ENCODE data around the gene LRRTM2.
A peak's percentile ranks its signal among the peaks of the same experiment; 100 is the strongest.

Gene LRRTM2

GRCh38 chr5:138913773-138914172 lies 38.6 kb upstream of the LRRTM2 start:
- ChIA-PET CTCF (no interaction called here), POLR2A (no interaction called here)
- no peak for TF ChIP-seq CTCF (IDR thresholded peaks at IDR 0.05; ENCODE audit: insufficient read depth, low read length, missing control alignments)
- H3K4me3 ChIP-seq (ENCODE audit: low read depth, low read length), result no peak overlapping the region
- DNase-seq (ENCODE audit: low read depth, low spot score), result no peak

DNA sequence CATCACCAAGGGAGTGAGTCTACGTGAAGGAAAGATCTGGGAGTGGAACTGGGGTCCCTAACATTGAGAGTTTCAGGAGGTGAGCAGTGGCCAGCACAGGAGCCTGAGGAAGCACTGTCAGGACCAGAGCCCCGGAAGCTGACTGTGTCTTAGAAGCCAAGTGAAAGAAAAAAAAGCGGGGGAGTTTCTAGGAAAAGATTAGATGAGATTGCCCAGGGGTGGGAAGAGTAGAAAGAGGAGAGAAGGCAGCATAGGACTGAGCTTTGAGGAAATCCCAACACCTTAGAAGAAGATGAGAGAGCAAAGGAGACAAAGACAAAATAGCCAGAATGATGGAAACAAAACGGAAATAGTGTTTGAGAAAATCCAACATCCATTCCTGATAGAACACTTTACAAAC lies 37.0 kb upstream of the LRRTM2 start:
- POLR2A ChIA-PET, result no interaction called here

DNA sequence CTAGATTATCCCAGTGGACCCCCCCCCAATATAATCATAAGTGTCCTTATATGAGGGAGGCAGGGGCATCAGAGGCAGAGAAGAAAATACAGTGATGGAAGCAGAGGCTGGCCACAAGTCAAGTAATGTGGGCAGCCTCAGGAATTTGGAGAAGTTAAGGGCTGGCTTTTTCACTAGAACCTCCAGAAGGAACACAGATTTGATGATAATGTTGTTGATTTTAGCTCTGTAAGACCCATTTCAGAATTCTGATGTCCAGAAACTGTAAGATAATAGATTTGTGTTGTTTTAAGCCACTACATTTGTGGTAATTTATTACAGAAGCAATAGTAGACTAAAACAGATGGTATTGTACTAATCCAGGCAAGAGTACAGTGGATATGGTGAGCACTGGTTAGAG lies 36.3 kb upstream of the LRRTM2 start:
- DNase-seq (ENCODE audit: low read depth, low spot score), result peak; percentile 19
- ChIA-PET CTCF (no interaction called here), POLR2A (no interaction called here)
- TF ChIP-seq CTCF (IDR thresholded peaks at IDR 0.05; ENCODE audit: insufficient read depth, low read length, missing control alignments), result no peak
- no peak overlapping the region for H3K4me3 ChIP-seq (ENCODE audit: low read depth, low read length)

More for the DNA sequence above, 37.0 kb upstream of the LRRTM2 start:
- DNase-seq (ENCODE audit: low read depth, low spot score), result no peak
- CTCF ChIA-PET, result no interaction called here
- no peak overlapping the region for H3K4me3 ChIP-seq (ENCODE audit: low read depth, low read length)
- TF ChIP-seq CTCF (IDR thresholded peaks at IDR 0.05; ENCODE audit: insufficient read depth, low read length, missing control alignments), result no peak

DNA sequence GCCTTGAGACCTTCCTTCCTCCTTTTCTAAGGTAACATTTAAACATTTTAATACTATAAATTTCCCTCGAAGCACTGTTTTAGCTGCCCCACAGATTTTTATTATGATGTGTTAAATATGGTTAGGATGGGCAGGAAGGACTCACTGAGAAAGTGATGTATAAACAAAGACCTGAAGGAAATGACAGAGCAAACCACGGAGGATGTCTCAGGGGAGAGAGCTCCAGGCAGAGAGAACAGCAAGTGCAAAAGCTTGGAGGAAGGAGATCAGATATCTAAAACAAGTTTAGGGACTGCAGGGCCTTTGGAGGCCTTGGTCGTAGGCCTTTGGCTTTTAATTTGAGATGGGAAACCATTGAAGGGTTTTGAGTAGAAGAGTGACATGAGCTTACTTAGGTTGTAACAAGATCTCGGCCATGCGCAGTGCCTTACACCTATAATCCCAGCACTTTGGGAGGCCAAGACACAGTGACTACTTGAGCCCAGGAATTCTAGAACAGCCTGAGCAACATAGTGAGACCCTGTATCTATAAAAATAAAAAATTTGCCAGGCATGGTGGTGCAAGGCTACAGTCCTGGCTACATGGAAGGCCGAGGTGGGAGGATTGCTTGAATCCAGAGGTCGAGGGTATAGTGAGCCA lies 35.5 kb upstream of the LRRTM2 start:
- CTCF ChIA-PET, result interaction anchor here (1.3 to 1.4 kb wide), 2 partner anchors 37 to 121 kb away, joined by 3 to 4 read pairs; no protein-coding TSS in a partner anchor

DNA sequence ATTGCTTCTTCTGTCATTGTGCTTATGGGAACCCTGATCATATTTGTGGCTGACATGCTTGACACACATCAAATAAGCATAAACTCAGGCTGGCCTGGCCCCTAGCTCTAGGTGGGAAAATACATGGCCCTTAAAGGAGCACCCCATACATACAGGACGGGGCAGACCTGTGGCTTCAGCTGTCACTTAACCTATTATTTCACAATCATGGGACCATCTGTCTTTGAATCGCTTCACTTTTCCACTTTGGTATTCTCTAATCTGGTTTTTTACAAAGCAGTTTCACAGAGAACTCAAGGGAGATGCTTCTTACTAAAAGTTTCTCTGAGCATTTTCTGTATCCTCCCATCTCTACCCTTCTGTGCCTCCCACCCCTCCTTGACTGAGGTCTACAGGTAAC lies 34.6 kb upstream of the LRRTM2 start:
- CTCF ChIA-PET, result interaction anchor here (1.3 to 1.4 kb wide), 2 partner anchors 36 to 120 kb away, joined by 3 to 4 read pairs; no protein-coding TSS in a partner anchor
- no peak for DNase-seq (ENCODE audit: low read depth, low spot score)
- H3K4me3 ChIP-seq (ENCODE audit: low read depth, low read length), result no peak overlapping the region
- TF ChIP-seq CTCF (IDR thresholded peaks at IDR 0.05; ENCODE audit: insufficient read depth, low read length, missing control alignments), result no peak
- POLR2A ChIA-PET, result no interaction called here

More for the DNA sequence above, 35.5 kb upstream of the LRRTM2 start:
- DNase-seq (ENCODE audit: low read depth, low spot score), result no peak
- no peak for TF ChIP-seq CTCF (IDR thresholded peaks at IDR 0.05; ENCODE audit: insufficient read depth, low read length, missing control alignments)
- no peak overlapping the region for H3K4me3 ChIP-seq (ENCODE audit: low read depth, low read length)
- POLR2A ChIA-PET, result interaction anchor here (0.8 kb wide), 1 partner anchor 114 kb away, joined by 7 read pairs; no protein-coding TSS in a partner anchor

- no peak for TF ChIP-seq CTCF (IDR thresholded peaks at IDR 0.05; ENCODE audit: insufficient read depth, low read length, missing control alignments)
- no peak overlapping the region for H3K4me3 ChIP-seq (ENCODE audit: low read depth, low read length)
- peak; percentile 71 for DNase-seq (ENCODE audit: low read depth, low spot score)
- POLR2A ChIA-PET, result interaction anchor here (0.5 kb wide), 1 partner anchor 11 kb away, joined by 3 read pairs; no protein-coding TSS in a partner anchor
- CTCF ChIA-PET, result no interaction called here
These were observed 30.4 kb upstream of the LRRTM2 start for GRCh38 chr5:138905541-138905940.
